ENCODE results near the gene PAXIP1.

PAXIP1 gene

DNA sequence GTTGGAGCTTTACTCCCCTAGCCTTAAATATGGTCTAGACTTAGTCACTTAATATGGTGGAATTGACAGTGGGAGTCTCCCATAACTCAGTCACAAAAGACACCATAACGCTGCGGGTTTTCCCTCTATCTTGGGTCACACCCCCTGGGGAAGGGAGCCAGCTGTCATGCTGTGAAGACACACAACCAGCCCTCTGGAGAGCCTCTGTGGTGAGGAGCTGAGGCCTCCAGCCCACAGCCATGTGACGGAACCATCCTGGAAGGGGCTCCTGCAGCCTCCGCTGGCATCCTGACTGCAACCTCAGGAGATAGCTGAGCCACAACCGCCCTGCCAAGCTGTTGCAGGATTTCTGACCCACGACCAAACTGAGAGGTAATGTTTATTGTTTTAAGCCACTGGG, 37.9 kb downstream of the PAXIP1 start:
- H3K79me1 ChIP-seq (ENCODE audit: low read depth, low read length) = peaks cover 2% of the 10 kb centered on the region
- no peak overlapping the region for H2BK120ac ChIP-seq (ENCODE audit: low read depth, low read length)

GRCh38 chr7:154960063-154960790, 42.7 kb downstream of the PAXIP1 start:
- no peak overlapping the region for H3K23ac ChIP-seq (ENCODE audit: low read depth, low read length, poor library complexity)
- no peaks in the 10 kb centered on the region for H3K79me1 ChIP-seq (ENCODE audit: low read depth, low read length)
- no peak overlapping the region for H3K4me2 ChIP-seq (ENCODE audit: insufficient read depth, low read length, poor library complexity, severe bottlenecking)
- peaks cover 29 to 97% of the 10 kb centered on the region in 2 donors for H3K36me3 ChIP-seq (replicated peaks in 1 of 2; ENCODE audit: control insufficient read depth in 2 of 2, insufficient read depth in 2 of 2, low read length in 2 of 2)
- no peak overlapping the region for H3K18ac ChIP-seq (ENCODE audit: low read length)
- no peak overlapping the region for H3K9ac ChIP-seq (ENCODE audit: low read depth, low read length, poor library complexity)
- no peak overlapping the region for H3K27ac ChIP-seq (replicated peaks; ENCODE audit: low read length)
- no peaks in the 10 kb centered on the region for H3K27me3 ChIP-seq (ENCODE audit: control insufficient read depth in 3 of 3, insufficient read depth in 3 of 3, low read depth in 1 of 3, low read length in 3 of 3)
- H2AFZ ChIP-seq (ENCODE audit: low read length) = no peak overlapping the region
- no peak overlapping the region for H3K4me3 ChIP-seq (ENCODE audit: low read length in 2 of 2)
- H2BK15ac ChIP-seq (ENCODE audit: low read length) = no peak overlapping the region
- H3K4me1 ChIP-seq (ENCODE audit: control insufficient read depth in 2 of 2, insufficient read depth in 1 of 2, low read depth in 1 of 2, low read length in 2 of 2) = no peaks in the 10 kb centered on the region
- H3K9me3 ChIP-seq (replicated peaks in 1 of 2; ENCODE audit: control insufficient read depth in 2 of 2, insufficient read depth in 1 of 2, low read depth in 1 of 2, low read length in 2 of 2) = peaks cover 0 to 5% of the 10 kb centered on the region in 2 donors
- no peak overlapping the region for H4K91ac ChIP-seq (ENCODE audit: low read depth, low read length, poor library complexity)
- H2BK12ac ChIP-seq (ENCODE audit: low read length) = no peak overlapping the region
- no peak overlapping the region for H4K8ac ChIP-seq (ENCODE audit: low read depth, low read length)
- DNase-seq (ENCODE audit: low spot score) = no peak
- no peak overlapping the region for H3K4ac ChIP-seq (ENCODE audit: low read length)
- H2AK5ac ChIP-seq (ENCODE audit: low read depth, low read length) = no peak overlapping the region
- H2BK120ac ChIP-seq (ENCODE audit: low read depth, low read length) = no peak overlapping the region
- no peak overlapping the region for H2BK5ac ChIP-seq (ENCODE audit: low read length)
- H3K14ac ChIP-seq (ENCODE audit: low read length) = no peak overlapping the region
- no CpG with 5 or more reads among the region's 10 CpGs for WGBS, 2 donors (ENCODE audit: extremely low coverage in 2 of 2, insufficient read length in 2 of 2, insufficient replicate concordance in 1 of 2)

More for the DNA sequence above, 37.9 kb downstream of the PAXIP1 start:
- Histone ChIP-seq H3K4me3 (ENCODE audit: low read length in 2 of 2) (no peak overlapping the region), H3K23ac (ENCODE audit: low read depth, low read length, poor library complexity) (no peak overlapping the region), H2AFZ (ENCODE audit: low read length) (no peak overlapping the region), H3K4me2 (ENCODE audit: insufficient read depth, low read length, poor library complexity, severe bottlenecking) (no peak overlapping the region), H2BK15ac (ENCODE audit: low read length) (no peak overlapping the region), H3K14ac (ENCODE audit: low read length) (no peak overlapping the region), H3K36me3 (replicated peaks in 1 of 2; ENCODE audit: control insufficient read depth in 2 of 2, insufficient read depth in 2 of 2, low read length in 2 of 2) (peaks cover 40 to 99% of the 10 kb centered on the region in 2 donors), H3K18ac (ENCODE audit: low read length) (no peak overlapping the region), H2AK5ac (ENCODE audit: low read depth, low read length) (no peak overlapping the region), H3K27ac (replicated peaks; ENCODE audit: low read length) (no peak overlapping the region), H4K91ac (ENCODE audit: low read depth, low read length, poor library complexity) (no peak overlapping the region), H3K9me3 (replicated peaks in 1 of 2; ENCODE audit: control insufficient read depth in 2 of 2, insufficient read depth in 1 of 2, low read depth in 1 of 2, low read length in 2 of 2) (peaks cover 0 to 3% of the 10 kb centered on the region in 2 donors), H2BK12ac (ENCODE audit: low read length) (no peak overlapping the region), H3K27me3 (ENCODE audit: control insufficient read depth in 3 of 3, insufficient read depth in 3 of 3, low read depth in 1 of 3, low read length in 3 of 3) (no peaks in the 10 kb centered on the region), H3K4ac (ENCODE audit: low read length) (no peak overlapping the region), H3K9ac (ENCODE audit: low read depth, low read length, poor library complexity) (no peak overlapping the region), H3K4me1 (ENCODE audit: control insufficient read depth in 2 of 2, insufficient read depth in 1 of 2, low read depth in 1 of 2, low read length in 2 of 2) (no peaks in the 10 kb centered on the region), H2BK5ac (ENCODE audit: low read length) (no peak overlapping the region), H4K8ac (ENCODE audit: low read depth, low read length) (no peak overlapping the region)
- DNase-seq (ENCODE audit: low spot score) = no peak
- WGBS, 2 donors (ENCODE audit: extremely low coverage in 2 of 2, insufficient read length in 2 of 2, insufficient replicate concordance in 1 of 2) = no CpG with 5 or more reads among the region's 6 CpGs

- Histone ChIP-seq H2BK12ac (ENCODE audit: low read length) (no peak overlapping the region), H3K27ac (replicated peaks; ENCODE audit: low read length) (no peak overlapping the region), H4K91ac (ENCODE audit: low read depth, low read length, poor library complexity) (no peak overlapping the region), H3K18ac (ENCODE audit: low read length) (no peak overlapping the region), H3K36me3 (replicated peaks in 1 of 2; ENCODE audit: control insufficient read depth in 2 of 2, insufficient read depth in 2 of 2, low read length in 2 of 2) (peaks cover 25 to 97% of the 10 kb centered on the region in 2 donors), H4K8ac (ENCODE audit: low read depth, low read length) (no peak overlapping the region), H2BK120ac (ENCODE audit: low read depth, low read length) (no peak overlapping the region), H2AFZ (ENCODE audit: low read length) (no peak overlapping the region), H3K4me1 (ENCODE audit: control insufficient read depth in 2 of 2, insufficient read depth in 1 of 2, low read depth in 1 of 2, low read length in 2 of 2) (no peaks in the 10 kb centered on the region), H3K79me1 (ENCODE audit: low read depth, low read length) (no peaks in the 10 kb centered on the region), H3K27me3 (ENCODE audit: control insufficient read depth in 3 of 3, insufficient read depth in 3 of 3, low read depth in 1 of 3, low read length in 3 of 3) (no peaks in the 10 kb centered on the region), H3K4ac (ENCODE audit: low read length) (no peak overlapping the region), H3K9me3 (replicated peaks in 1 of 2; ENCODE audit: control insufficient read depth in 2 of 2, insufficient read depth in 1 of 2, low read depth in 1 of 2, low read length in 2 of 2) (peaks cover 0 to 3% of the 10 kb centered on the region in 2 donors), H3K9ac (ENCODE audit: low read depth, low read length, poor library complexity) (no peak overlapping the region), H2BK5ac (ENCODE audit: low read length) (no peak overlapping the region), H2BK15ac (ENCODE audit: low read length) (no peak overlapping the region), H3K14ac (ENCODE audit: low read length) (no peak overlapping the region), H2AK5ac (ENCODE audit: low read depth, low read length) (no peak overlapping the region), H3K4me3 (ENCODE audit: low read length in 2 of 2) (no peak overlapping the region), H3K23ac (ENCODE audit: low read depth, low read length, poor library complexity) (no peak overlapping the region), H3K4me2 (ENCODE audit: insufficient read depth, low read length, poor library complexity, severe bottlenecking) (no peak overlapping the region)
- no peak for DNase-seq (ENCODE audit: low spot score)
- whole genome bisulfite sequencing, 2 donors (ENCODE audit: extremely low coverage in 2 of 2, insufficient read length in 2 of 2, insufficient replicate concordance in 1 of 2) = no CpG with 5 or more reads among the region's 6 CpGs
These were observed 46.5 kb downstream of the PAXIP1 start for GRCh38 chr7:154956427-154956826.

- no peak overlapping the region for H3K4ac ChIP-seq (ENCODE audit: low read length)
- no peak overlapping the region for H3K4me3 ChIP-seq (ENCODE audit: low read length in 2 of 2)
- H3K79me1 ChIP-seq (ENCODE audit: low read depth, low read length) = no peaks in the 10 kb centered on the region
- WGBS, 2 donors (ENCODE audit: extremely low coverage in 2 of 2, insufficient read length in 2 of 2, insufficient replicate concordance in 1 of 2) = no CpG with 5 or more reads among the region's 9 CpGs
- no peak overlapping the region for H3K14ac ChIP-seq (ENCODE audit: low read length)
- H3K9me3 ChIP-seq (replicated peaks in 1 of 2; ENCODE audit: control insufficient read depth in 2 of 2, insufficient read depth in 1 of 2, low read depth in 1 of 2, low read length in 2 of 2) = peaks cover 0 to 2% of the 10 kb centered on the region in 2 donors
- H3K36me3 ChIP-seq (replicated peaks in 1 of 2; ENCODE audit: control insufficient read depth in 2 of 2, insufficient read depth in 2 of 2, low read length in 2 of 2) = peaks cover 20 to 96% of the 10 kb centered on the region in 2 donors
- no peak overlapping the region for H4K8ac ChIP-seq (ENCODE audit: low read depth, low read length)
- H2BK120ac ChIP-seq (ENCODE audit: low read depth, low read length) = no peak overlapping the region
- no peak overlapping the region for H3K23ac ChIP-seq (ENCODE audit: low read depth, low read length, poor library complexity)
- no peak overlapping the region for H2BK12ac ChIP-seq (ENCODE audit: low read length)
- H2AK5ac ChIP-seq (ENCODE audit: low read depth, low read length) = no peak overlapping the region
- no peak overlapping the region for H4K91ac ChIP-seq (ENCODE audit: low read depth, low read length, poor library complexity)
- no peak overlapping the region for H2AFZ ChIP-seq (ENCODE audit: low read length)
- no peak overlapping the region for H3K27ac ChIP-seq (replicated peaks; ENCODE audit: low read length)
- no peak overlapping the region for H3K18ac ChIP-seq (ENCODE audit: low read length)
- H2BK15ac ChIP-seq (ENCODE audit: low read length) = no peak overlapping the region
- H3K4me2 ChIP-seq (ENCODE audit: insufficient read depth, low read length, poor library complexity, severe bottlenecking) = no peak overlapping the region
- no peak overlapping the region for H2BK5ac ChIP-seq (ENCODE audit: low read length)
- peak; percentile 47 for DNase-seq (ENCODE audit: low spot score)
- H3K4me1 ChIP-seq (ENCODE audit: control insufficient read depth in 2 of 2, insufficient read depth in 1 of 2, low read depth in 1 of 2, low read length in 2 of 2) = no peaks in the 10 kb centered on the region
- H3K9ac ChIP-seq (ENCODE audit: low read depth, low read length, poor library complexity) = no peak overlapping the region
- H3K27me3 ChIP-seq (ENCODE audit: control insufficient read depth in 3 of 3, insufficient read depth in 3 of 3, low read depth in 1 of 3, low read length in 3 of 3) = no peaks in the 10 kb centered on the region
These were observed 49.8 kb downstream of the PAXIP1 start for GRCh38 chr7:154953006-154953684.

Measured in neuronal stem cell (in vitro differentiated cells).